K562 (cell line): ENCODE results near the gene HOXC11. TPM values are rescaled to one million over a fixed set of nuclear protein-coding genes. Genes with fewer than 3 reads are reported as not detected.

Experiments used
- ATAC-seq: fragments of 200-7000 bp; cut with Tn5 transposase; 3 replicates; pipeline ENCODE4 v1.9.1; 2020; ENCODE audit warnings: moderate library complexity
- BruUV-seq: library from RNA; stranded (reverse); fragments of 400-500 nt; replicated peaks from 2 replicates; lab custom pipeline; 2021; lab: Mats Ljungman, UMichigan
- CTCF ChIA-PET: fragments of 300-600 bp; formaldehyde crosslinking; extraction: SDS; loops from one replicate; lab custom pipeline; 2021; ENCODE audit warnings: low intra/inter-chr PET ratio; lab: Yijun Ruan, JAX
- POLR2A ChIA-PET: fragments of 300-600, 350-650 bp; sonication (Branson Sonifier 250); formaldehyde crosslinking; extraction: SDS; loops from one replicate; lab custom pipeline; 2021; ENCODE audit warnings: antibody characterized with exemption, inconsistent platforms; lab: Yijun Ruan, JAX
- DNase-seq, 4 experiments: peaks; one replicate each; pipeline versions ENCODE4 v3.0.0 to v3.0.0-alpha.2; 2011 to 2018; ENCODE audit warnings: low spot score in 3 of 4, mixed read lengths in 3 of 4; ENCODE audit errors: extremely low read depth in 1 of 4
- FAIRE-seq: peaks from 2 replicates; lab custom pipeline; 2011; peaks lifted over from hg19 to GRCh38; lab: Jason Lieb, UNC
- H2AFZ ChIP-seq: 2 replicates; pipeline ENCODE4 v1.6.0; 2011; ENCODE audit warnings: low read depth, low read length, control low read depth, inconsistent platforms
- H3K27ac ChIP-seq: fragments of 200-600 bp; 3 replicates; pipeline ENCODE4 v1.8.0; 2011; ENCODE audit warnings: low read depth, mild to moderate bottlenecking, control low read depth, inconsistent platforms, low read length, moderate library complexity, mixed read lengths; ENCODE audit errors: extremely low read depth
- H3K27me3 ChIP-seq, 2 experiments: fragments of 300-600 bp in 1 of 2; 2 replicates in 1 of 2; 3 replicates in 1 of 2; pipeline versions ENCODE4 v1.6.0 to v1.8.0; 2011; ENCODE audit warnings: inconsistent platforms in 2 of 2, low read length in 2 of 2, mild to moderate bottlenecking in 1 of 2, mixed read lengths in 1 of 2, moderate library complexity in 1 of 2; ENCODE audit not compliant: control insufficient read depth in 2 of 2, insufficient read depth in 2 of 2
- H3K36me3 ChIP-seq: fragments of 300-600 bp; 3 replicates; pipeline ENCODE4 v1.8.0; 2011; ENCODE audit warnings: mild to moderate bottlenecking, low read length, inconsistent platforms; ENCODE audit not compliant: control insufficient read depth, insufficient read depth
- H3K4me1 ChIP-seq, 2 experiments: fragments of 200-600 bp in 1 of 2; replicated peaks in 1 of 2; 2 replicates in 1 of 2; 3 replicates in 1 of 2; pipeline versions ENCODE4 v1.5.1 to v1.8.0; 2011; ENCODE audit warnings: inconsistent platforms in 2 of 2, low read length in 2 of 2, mild to moderate bottlenecking in 1 of 2, mixed read lengths in 1 of 2, moderate library complexity in 1 of 2; ENCODE audit not compliant: control insufficient read depth in 2 of 2, insufficient read depth in 2 of 2
- H3K4me2 ChIP-seq: 2 replicates; pipeline ENCODE4 v1.6.1; 2011; ENCODE audit warnings: low read length, control low read depth, inconsistent platforms, mixed read lengths; ENCODE audit not compliant: insufficient read depth
- H3K4me3 ChIP-seq: fragments of 200-600 bp; sonication (generic), shearing (Covaris generic); 2 replicates; pipeline ENCODE4 v1.5.1; 2016; ENCODE audit warnings: control low read depth, inconsistent platforms
- H3K79me2 ChIP-seq: fragments of 200-600 bp; 3 replicates; pipeline ENCODE4 v1.8.0; 2011; ENCODE audit warnings: low read length, inconsistent platforms; ENCODE audit not compliant: control insufficient read depth, insufficient read depth
- H3K9ac ChIP-seq, 2 experiments: 2 replicates each; pipeline versions ENCODE4 v1.6.0 to v1.6.1; 2011; ENCODE audit warnings: low read depth in 2 of 2, low read length in 2 of 2, control low read depth in 1 of 2, inconsistent platforms in 1 of 2, mild to moderate bottlenecking in 1 of 2, mixed read lengths in 1 of 2; ENCODE audit not compliant: insufficient read depth in 1 of 2
- H3K9me1 ChIP-seq: one replicate; pipeline ENCODE4 v1.6.0; 2011; ENCODE audit warnings: inconsistent platforms, mild to moderate bottlenecking, low read length, moderate library complexity; ENCODE audit not compliant: control insufficient read depth, insufficient read depth
- H3K9me3 ChIP-seq: replicated peaks from 2 replicates; pipeline ENCODE4 v1.5.1; 2011; ENCODE audit warnings: low read depth, low read length, inconsistent platforms; ENCODE audit not compliant: control insufficient read depth, insufficient read depth
- H4K20me1 ChIP-seq: replicated peaks from 2 replicates; pipeline ENCODE4 v1.6.1; 2011; ENCODE audit warnings: low read length, inconsistent platforms, mixed read lengths; ENCODE audit not compliant: control insufficient read depth, insufficient read depth
- CEBPG ChIP-seq, 3 experiments: fragments of 200-800 bp in 1 of 3; sonication (Bioruptor generic) in 1 of 3; sonication (generic) in 1 of 3; formaldehyde crosslinking in 1 of 3; IDR thresholded peaks in 2 of 3; conservative IDR thresholded peaks in 1 of 3; 2 replicates each; pipeline versions ENCODE4 v1.6.1 to v1.8.0; 2016 to 2022; ENCODE audit warnings: missing compliant biosample characterization in 2 of 3, missing genetic modification characterization in 2 of 3, mild to moderate bottlenecking in 1 of 3, missing genetic modification reagents in 1 of 3
- FOS ChIP-seq: IDR thresholded peaks from 3 replicates; pipeline ENCODE4 v1.6.1; 2011; ENCODE audit not compliant: insufficient read length; ENCODE audit errors: extremely low read depth
- HDAC3 ChIP-seq: fragments of 450-650 bp; IDR thresholded peaks from 2 replicates; pipeline ENCODE4 v1.6.1; 2018; ENCODE audit warnings: borderline replicate concordance, mild to moderate bottlenecking, moderate library complexity; ENCODE audit not compliant: partially characterized antibody
- KAT7 ChIP-seq: sonication (generic); formaldehyde crosslinking; IDR thresholded peaks from 2 replicates; pipeline ENCODE4 v1.8.0; 2022; ENCODE audit warnings: missing genetic modification reagents, mild to moderate bottlenecking, borderline replicate concordance
- KLF13 ChIP-seq: fragments of 450-650 bp; IDR thresholded peaks from 2 replicates; pipeline ENCODE4 v1.6.1; 2016; ENCODE audit warnings: missing genetic modification characterization, low read depth, mild to moderate bottlenecking, missing compliant biosample characterization, moderate library complexity, borderline replicate concordance
- MAX ChIP-seq: sonication (generic); formaldehyde crosslinking; IDR thresholded peaks from 2 replicates; pipeline ENCODE4 v1.9.0; 2022; ENCODE audit warnings: mild to moderate bottlenecking, missing genetic modification reagents
- MLLT1 ChIP-seq, 2 experiments: fragments of 450-650 bp; IDR thresholded peaks; 2 replicates each; pipeline ENCODE4 v1.6.1; 2016
- TRIM28 ChIP-seq: fragments of 450-650 bp; IDR thresholded peaks from 2 replicates; pipeline ENCODE4 v1.6.1; 2017
- ZC3H8 ChIP-seq: fragments of 450-650 bp; IDR thresholded peaks from 2 replicates; pipeline ENCODE4 v1.6.1; 2017
- ZFX ChIP-seq: sonication (generic); formaldehyde crosslinking; IDR thresholded peaks from 2 replicates; pipeline ENCODE4 v1.8.0; 2022; ENCODE audit warnings: mild to moderate bottlenecking, missing genetic modification reagents, moderate library complexity
- ZNF239 ChIP-seq: fragments of 250-450 bp; sonication (Bioruptor Pico); IDR thresholded peaks from 2 replicates; pipeline ENCODE4 v1.4.0; 2020; ENCODE audit warnings: mild to moderate bottlenecking
- ZNF24 ChIP-seq: fragments of 450-650 bp; IDR thresholded peaks from 2 replicates; pipeline ENCODE4 v1.6.1; 2016
- ZNF280A ChIP-seq: fragments of 450-650 bp; IDR thresholded peaks from 2 replicates; pipeline ENCODE4 v1.6.1; 2018; ENCODE audit warnings: mild to moderate bottlenecking, low read depth; ENCODE audit not compliant: partially characterized antibody
- ZNF316 ChIP-seq: fragments of 450-650 bp; IDR thresholded peaks from 2 replicates; pipeline ENCODE4 v1.6.1; 2016
- ZNF75A ChIP-seq: fragments of 450-650 bp; formaldehyde crosslinking; IDR thresholded peaks from 2 replicates; pipeline ENCODE4 v1.4.0; 2020; ENCODE audit warnings: mild to moderate bottlenecking
- WGBS: fragments of 100-300 bp; shearing (Covaris generic); methylation state at CpG from one replicate; pipeline ENCODE4 v1.1.6; 2016; ENCODE audit warnings: low coverage, mixed read lengths; ENCODE audit not compliant: insufficient coverage; ENCODE audit errors: missing lambda C conversion rate; 5-methylcytosine and 5-hydroxymethylcytosine counted together
- in situ Hi-C: fragments of 300-500 bp; cut with MboI; formaldehyde crosslinking; loops from 4 replicates; pipeline ENCODE4 v1.15.0; 2018; ENCODE audit warnings: inconsistent platforms, mixed read lengths
- intact Hi-C: fragments of 100-400 bp; cut with micrococcal nuclease; formaldehyde crosslinking; loops from 2 replicates; pipeline ENCODE4 v1.14.2; 2022
- polyA plus RNA-seq, 8 experiments: library from polyadenylated mRNA; depleted of rRNA in 4 of 8; stranded (reverse) in 5 of 8; unstranded in 3 of 8; fragments of >200 nt; fragmentation: Nextera tagmentation in 2 of 8; fragmentation: Illumina TruSeq in 1 of 8; extraction: Ambion mirVana in 2 of 8; extraction: Trizol in 1 of 8; gene quantifications; 2 replicates each; pipeline versions ENCODE4 v1.2.1 to v1.2.3, GENCODE V29; 2011 to 2014; ENCODE audit warnings: inconsistent platforms in 1 of 8, missing spikeins in 1 of 8
- total RNA-seq, 7 experiments: library from RNA; depleted of rRNA in 6 of 7; stranded (reverse); fragments of >200 nt in 6 of 7; fragmentation: Illumina TruSeq in 2 of 7; extraction: Trizol in 2 of 7; gene quantifications; 2 replicates each; pipeline versions ENCODE4 v1.2.1 to v1.2.3, GENCODE V29; 2011 to 2021; ENCODE audit warnings: low replicate concordance in 1 of 7
- TF ChIP-seq, protein P1 (sequence below): fragments of 250-450 bp; sonication (Bioruptor Pico); IDR thresholded peaks from 2 replicates; pipeline ENCODE4 v1.8.0; 2021; ENCODE audit warnings: moderate library complexity, mild to moderate bottlenecking, inconsistent platforms
- TF ChIP-seq, protein P2 (sequence below): fragments of 450-650 bp; IDR thresholded peaks from 2 replicates; pipeline ENCODE4 v1.6.1; 2014; ENCODE audit warnings: low read depth, mild to moderate bottlenecking, moderate library complexity, borderline replicate concordance

HOXC11 gene
- total and polyA plus RNA-seq, 9 of the 15 experiments (the other 6 are each of a cell fraction or from before 2014, with no cell fraction given): not detected

DNA sequence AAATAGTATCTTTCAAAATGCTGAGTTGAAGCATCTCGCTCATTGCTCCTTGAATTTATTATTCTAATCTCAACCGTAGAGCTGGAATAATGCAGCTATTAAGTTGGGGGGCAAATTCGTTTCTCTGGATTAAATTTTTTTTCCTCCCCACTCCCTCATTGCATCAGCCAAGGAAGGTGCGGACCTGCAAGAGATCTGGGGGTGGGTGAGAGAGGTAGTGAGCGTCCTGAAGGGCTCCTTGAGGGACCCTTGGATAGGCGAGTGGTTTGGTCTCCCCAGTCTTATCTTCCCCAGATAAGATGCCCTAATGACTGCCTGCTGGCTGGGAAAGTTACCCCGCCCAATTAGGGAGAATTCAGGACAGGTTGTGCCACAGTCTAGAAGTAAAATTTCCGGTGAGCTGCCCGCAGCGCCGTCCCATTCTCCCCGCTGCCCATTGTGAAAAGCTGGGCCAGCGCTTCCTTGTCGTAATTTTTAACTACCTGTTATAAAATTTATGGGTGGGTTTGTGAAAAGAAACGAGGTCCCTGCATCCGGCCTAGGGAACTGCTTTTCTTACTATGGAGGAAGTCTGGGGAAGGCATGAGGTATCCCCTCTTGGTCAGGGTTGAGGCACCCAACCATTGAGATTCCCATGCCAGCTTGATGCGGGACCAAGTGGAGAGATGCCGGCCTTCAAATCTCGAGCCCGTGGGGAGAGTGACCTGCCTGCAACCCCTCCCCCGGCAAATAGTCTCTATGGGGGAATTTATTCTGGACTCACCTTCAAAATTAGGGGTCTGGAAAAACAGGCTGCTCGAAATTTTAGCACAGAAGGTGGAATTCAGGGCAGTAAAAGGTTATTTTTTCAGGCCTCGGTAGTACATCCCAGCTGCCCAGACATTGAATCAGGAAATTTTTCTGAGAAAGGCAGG, 42.3 kb downstream of the HOXC11 start:
- H3K79me2 ChIP-seq: peaks cover 3% of the 10 kb centered on the region; the same call in 2 of the 3 replicates
- H3K4me1 ChIP-seq: peaks cover 19 to 33% of the 10 kb centered on the region in 2 experiments
- ATAC-seq (no peak), FAIRE-seq (no peak), DNase-seq (no peak)
- H4K20me1 ChIP-seq: no peaks in the 10 kb centered on the region
- no TSS peak for BruUV-seq
- POLR2A ChIA-PET: interaction anchor here (0.6 to 1.2 kb wide), 3 partner anchors 18 to 675 kb away, joined by 3 to 4 read pairs (median 3); no protein-coding TSS in a partner anchor
- no peaks in the 10 kb centered on the region for H3K9me3 ChIP-seq
- intact Hi-C loops: loop anchor here (10.0 kb wide), 1 partner anchor 280 kb away; no protein-coding TSS in a partner anchor
- CTCF ChIA-PET: no interaction called here
- no peak overlapping the region for H3K4me2 ChIP-seq
- H3K9me1 ChIP-seq: no peaks in the 10 kb centered on the region
- no peaks in the 10 kb centered on the region for H3K27me3 ChIP-seq
- in situ Hi-C loops: no loop called here
- no peak overlapping the region for H2AFZ ChIP-seq
- no peaks in the 10 kb centered on the region for H3K36me3 ChIP-seq
- H3K4me3 ChIP-seq: no peak overlapping the region
- H3K9ac ChIP-seq: no peak overlapping the region
- no peak overlapping the region for H3K27ac ChIP-seq
- WGBS: 72% methylated on average over 23 of the region's 23 CpGs
- no peak for TF ChIP-seq HDAC3
- no peak for TF ChIP-seq KAT7
- peak; percentile 24; the same call in 1 of the 2 replicates for TF ChIP-seq CEBPG (CRISPR knock-in tag; IDR thresholded peaks at IDR 0.05)
- TF ChIP-seq CEBPG (tag; conservative IDR thresholded peaks at IDR 0.05 in 1 of 2, IDR thresholded peaks at IDR 0.05 in 1 of 2): no peak
- no peak for TF ChIP-seq TRIM28
- TF ChIP-seq ZNF24: no peak
- no peak for TF ChIP-seq FOS
- TF ChIP-seq ZNF316: no peak
- TF ChIP-seq ZNF280A: no peak
- TF ChIP-seq ZNF239 (CRISPR knock-in tag): no peak
- TF ChIP-seq, protein P1, sequence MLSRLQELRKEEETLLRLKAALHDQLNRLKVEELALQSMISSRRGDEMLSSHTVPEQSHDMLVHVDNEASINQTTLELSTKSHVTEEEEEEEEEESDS (CRISPR knock-in tag): no peak
- TF ChIP-seq ZFX (CRISPR knock-in tag): peak; percentile 14; the same call in 1 of the 2 replicates
- no peak for TF ChIP-seq ZC3H8
- TF ChIP-seq KLF13: no peak
- TF ChIP-seq, protein P2, sequence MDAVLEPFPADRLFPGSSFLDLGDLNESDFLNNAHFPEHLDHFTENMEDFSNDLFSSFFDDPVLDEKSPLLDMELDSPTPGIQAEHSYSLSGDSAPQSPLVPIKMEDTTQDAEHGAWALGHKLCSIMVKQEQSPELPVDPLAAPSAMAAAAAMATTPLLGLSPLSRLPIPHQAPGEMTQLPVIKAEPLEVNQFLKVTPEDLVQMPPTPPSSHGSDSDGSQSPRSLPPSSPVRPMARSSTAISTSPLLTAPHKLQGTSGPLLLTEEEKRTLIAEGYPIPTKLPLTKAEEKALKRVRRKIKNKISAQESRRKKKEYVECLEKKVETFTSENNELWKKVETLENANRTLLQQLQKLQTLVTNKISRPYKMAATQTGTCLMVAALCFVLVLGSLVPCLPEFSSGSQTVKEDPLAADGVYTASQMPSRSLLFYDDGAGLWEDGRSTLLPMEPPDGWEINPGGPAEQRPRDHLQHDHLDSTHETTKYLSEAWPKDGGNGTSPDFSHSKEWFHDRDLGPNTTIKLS: no peak
- no peak for TF ChIP-seq MLLT1 (IDR thresholded peaks at IDR 0.05)
- no peak for TF ChIP-seq MAX (CRISPR knock-in tag)
- TF ChIP-seq ZNF75A (CRISPR knock-in tag): no peak
